ENCODE data around the gene TNFRSF1A. TPM values are rescaled to one million over a fixed set of nuclear protein-coding genes. Genes with fewer than 3 reads are reported as not detected.
"Not testable (repeated sequence)": the region's sequence is repeated elsewhere in the genome, so short reads cannot be mapped to it uniquely, and the experiment has no call there.

TNFRSF1A gene
- total RNA-seq, 1 experiment from 2014 or later = 34.3 TPM

- no peaks in the 10 kb centered on the region for H3K27me3 ChIP-seq
- no peak overlapping the region; the same call in 1 of the 2 replicates for H3K27ac ChIP-seq
- H3K4me1 ChIP-seq = peaks cover 24% of the 10 kb centered on the region
- H3K36me3 ChIP-seq = no peaks in the 10 kb centered on the region
- no peak for DNase-seq
- no peaks in the 10 kb centered on the region for H3K9me3 ChIP-seq (replicated peaks)
- H3K4me3 ChIP-seq = peak overlapping the region; percentile 93
These were observed 1.7 kb downstream of the TNFRSF1A start for GRCh38 chr12:6340032-6340638.

GRCh38 chr12:6338955-6339354 lies 2.9 kb downstream of the TNFRSF1A start:
- Histone ChIP-seq H3K4me1 (peaks cover 29% of the 10 kb centered on the region), H3K36me3 (0 out of 2 replicates have a peak, but pooled peaks cover 2% of the 10 kb centered on the region), H3K27me3 (no peaks in the 10 kb centered on the region), H3K27ac (no peak overlapping the region), H3K9me3 (replicated peaks) (no peaks in the 10 kb centered on the region), H3K4me3 (no peak overlapping the region)
- DNase-seq = no peak

GRCh38 chr12:6338536-6338935 lies 3.3 kb downstream of the TNFRSF1A start:
- H3K36me3 ChIP-seq; H3K9me3 ChIP-seq (replicated peaks); DNase-seq; H3K4me3 ChIP-seq; H3K27me3 ChIP-seq; H3K27ac ChIP-seq: not testable (repeated sequence)
- H3K4me1 ChIP-seq = peaks cover 25% of the 10 kb centered on the region

GRCh38 chr12:6337958-6338433 lies 3.9 kb downstream of the TNFRSF1A start:
- DNase-seq = no peak
- Histone ChIP-seq H3K27me3 (no peaks in the 10 kb centered on the region), H3K4me3 (no peak overlapping the region), H3K36me3 (0 out of 2 replicates have a peak, but pooled peaks cover 4% of the 10 kb centered on the region), H3K27ac (no peak overlapping the region), H3K9me3 (replicated peaks) (no peaks in the 10 kb centered on the region), H3K4me1 (peaks cover 20% of the 10 kb centered on the region)

GRCh38 chr12:6336889-6337853 lies 4.7 kb downstream of the TNFRSF1A start:
- peaks cover 20% of the 10 kb centered on the region for H3K4me1 ChIP-seq
- no peak for DNase-seq
- peak overlapping the region; percentile 84 for H3K27ac ChIP-seq
- H3K27me3 ChIP-seq = no peaks in the 10 kb centered on the region
- H3K9me3 ChIP-seq (replicated peaks) = no peaks in the 10 kb centered on the region
- peak overlapping the region; percentile 48 for H3K4me3 ChIP-seq
- peaks cover 10% of the 10 kb centered on the region; the same call in 1 of the 2 replicates for H3K36me3 ChIP-seq

- Histone ChIP-seq H3K4me1 (peaks cover 20% of the 10 kb centered on the region), H3K4me3 (peak overlapping the region; percentile 48), H3K9me3 (replicated peaks) (no peaks in the 10 kb centered on the region), H3K36me3 (peaks cover 14% of the 10 kb centered on the region), H3K27me3 (no peaks in the 10 kb centered on the region), H3K27ac (peak overlapping the region; percentile 84)
- DNase-seq = peak; percentile 97 to 98
These were observed 5.6 kb downstream of the TNFRSF1A start for GRCh38 chr12:6336079-6336888.

GRCh38 chr12:6335451-6336078 lies 6.3 kb downstream of the TNFRSF1A start:
- peak; percentile 77 to 82 for DNase-seq
- peaks cover 20% of the 10 kb centered on the region for H3K4me1 ChIP-seq
- no peaks in the 10 kb centered on the region for H3K27me3 ChIP-seq
- H3K36me3 ChIP-seq = peaks cover 19% of the 10 kb centered on the region
- no peaks in the 10 kb centered on the region for H3K9me3 ChIP-seq (replicated peaks)
- H3K27ac ChIP-seq = peak overlapping the region; percentile 84
- H3K4me3 ChIP-seq = peak overlapping the region; percentile 48

- Histone ChIP-seq H3K36me3 (peaks cover 19% of the 10 kb centered on the region), H3K4me1 (peaks cover 20% of the 10 kb centered on the region), H3K4me3 (no peak overlapping the region), H3K27ac (peak overlapping the region; percentile 84; the same call in 1 of the 2 replicates), H3K27me3 (no peaks in the 10 kb centered on the region), H3K9me3 (replicated peaks) (no peaks in the 10 kb centered on the region)
- DNase-seq = no peak
These were observed 6.9 kb downstream of the TNFRSF1A start for GRCh38 chr12:6334940-6335450.

- Histone ChIP-seq H3K27me3 (no peaks in the 10 kb centered on the region), H3K27ac (no peak overlapping the region), H3K9me3 (replicated peaks) (no peaks in the 10 kb centered on the region), H3K4me3 (no peak overlapping the region), H3K36me3 (peaks cover 19% of the 10 kb centered on the region), H3K4me1 (peaks cover 20% of the 10 kb centered on the region)
- no peak for DNase-seq
These were observed 7.5 kb downstream of the TNFRSF1A start for GRCh38 chr12:6334359-6334758.

GRCh38 chr12:6333566-6333965 lies 8.3 kb downstream of the TNFRSF1A start:
- Histone ChIP-seq H3K27me3 (no peaks in the 10 kb centered on the region), H3K4me1 (peaks cover 20% of the 10 kb centered on the region), H3K9me3 (replicated peaks) (no peaks in the 10 kb centered on the region), H3K4me3 (no peak overlapping the region), H3K27ac (no peak overlapping the region), H3K36me3 (peaks cover 19% of the 10 kb centered on the region)
- DNase-seq = no peak

- H3K4me3 ChIP-seq = no peak overlapping the region
- DNase-seq = no peak
- H3K27me3 ChIP-seq = no peaks in the 10 kb centered on the region
- H3K27ac ChIP-seq = no peak overlapping the region
- H3K4me1 ChIP-seq = peaks cover 20% of the 10 kb centered on the region
- H3K9me3 ChIP-seq (replicated peaks) = no peaks in the 10 kb centered on the region
- H3K36me3 ChIP-seq = peaks cover 19% of the 10 kb centered on the region
These were observed 8.8 kb downstream of the TNFRSF1A start for GRCh38 chr12:6333029-6333428.

GRCh38 chr12:6332459-6332858 lies 9.4 kb downstream of the TNFRSF1A start:
- Histone ChIP-seq H3K9me3 (replicated peaks) (no peaks in the 10 kb centered on the region), H3K36me3 (peaks cover 19% of the 10 kb centered on the region), H3K27me3 (no peaks in the 10 kb centered on the region), H3K4me1 (peaks cover 17% of the 10 kb centered on the region), H3K27ac (no peak overlapping the region), H3K4me3 (no peak overlapping the region)
- DNase-seq = no peak

GRCh38 chr12:6330999-6331714 lies 10.7 kb downstream of the TNFRSF1A start:
- H3K27me3 ChIP-seq = no peaks in the 10 kb centered on the region
- DNase-seq = no peak
- no peaks in the 10 kb centered on the region for H3K9me3 ChIP-seq (replicated peaks)
- H3K36me3 ChIP-seq = peaks cover 19% of the 10 kb centered on the region
- no peak overlapping the region for H3K27ac ChIP-seq
- peaks cover 10% of the 10 kb centered on the region for H3K4me1 ChIP-seq
- H3K4me3 ChIP-seq = no peak overlapping the region

Data from SJCRH30 (cell line).